ENCODE data around the gene COMP. TPM values are rescaled to one million over a fixed set of nuclear protein-coding genes. Genes with fewer than 3 reads are reported as not detected.

The COMP gene
- total RNA-seq, 4 donors from 2014 or later = 0.76 TPM; not detected in 3

DNA sequence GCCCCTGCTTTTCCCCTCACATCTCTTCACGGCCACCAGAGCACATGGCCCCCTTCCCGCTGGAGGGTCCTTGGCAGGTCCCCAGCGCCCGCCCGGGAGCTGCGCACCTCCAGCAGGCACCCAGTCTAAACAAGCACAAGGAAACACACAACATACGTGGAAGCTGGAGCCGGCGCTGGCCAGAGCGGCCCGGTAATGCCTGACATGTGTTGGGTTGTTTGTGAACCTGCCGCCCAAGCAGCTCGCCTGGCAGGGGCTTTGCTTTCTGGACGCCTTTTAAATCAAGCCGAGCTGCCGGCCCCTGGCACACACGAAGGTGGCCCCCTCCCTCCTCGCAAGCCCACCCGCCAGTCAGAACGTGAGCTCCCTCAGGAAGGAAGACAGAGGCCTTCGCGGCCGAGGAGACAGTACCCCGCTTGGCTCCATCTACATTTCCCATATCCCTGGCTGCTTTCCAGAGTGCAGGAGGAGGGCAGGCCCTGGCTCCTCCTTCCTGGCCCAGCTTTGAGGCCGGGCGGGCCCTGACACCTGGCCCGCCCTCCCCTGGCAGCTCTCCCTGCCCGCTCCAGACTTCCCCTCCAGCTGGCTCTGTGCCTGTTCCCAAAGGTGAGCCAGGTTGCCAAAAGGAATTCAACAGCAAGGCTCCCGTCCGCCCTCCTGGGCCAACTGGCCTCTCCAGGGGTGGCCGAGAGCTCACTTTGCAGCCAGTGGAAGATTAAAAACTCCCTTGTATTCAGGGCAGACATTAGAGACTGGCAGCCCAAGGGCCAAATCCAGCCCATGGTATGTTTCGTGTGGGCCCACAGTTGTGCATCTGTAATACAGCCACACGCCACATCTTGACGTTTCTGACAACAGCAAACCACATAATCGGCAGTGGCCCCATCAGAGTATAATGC lies 28.7 kb downstream of the COMP start:
- intact Hi-C loops (cut with DNase I; ENCODE audit: low total_unique reads) = no loop called here
- TF ChIP-seq, protein P1, sequence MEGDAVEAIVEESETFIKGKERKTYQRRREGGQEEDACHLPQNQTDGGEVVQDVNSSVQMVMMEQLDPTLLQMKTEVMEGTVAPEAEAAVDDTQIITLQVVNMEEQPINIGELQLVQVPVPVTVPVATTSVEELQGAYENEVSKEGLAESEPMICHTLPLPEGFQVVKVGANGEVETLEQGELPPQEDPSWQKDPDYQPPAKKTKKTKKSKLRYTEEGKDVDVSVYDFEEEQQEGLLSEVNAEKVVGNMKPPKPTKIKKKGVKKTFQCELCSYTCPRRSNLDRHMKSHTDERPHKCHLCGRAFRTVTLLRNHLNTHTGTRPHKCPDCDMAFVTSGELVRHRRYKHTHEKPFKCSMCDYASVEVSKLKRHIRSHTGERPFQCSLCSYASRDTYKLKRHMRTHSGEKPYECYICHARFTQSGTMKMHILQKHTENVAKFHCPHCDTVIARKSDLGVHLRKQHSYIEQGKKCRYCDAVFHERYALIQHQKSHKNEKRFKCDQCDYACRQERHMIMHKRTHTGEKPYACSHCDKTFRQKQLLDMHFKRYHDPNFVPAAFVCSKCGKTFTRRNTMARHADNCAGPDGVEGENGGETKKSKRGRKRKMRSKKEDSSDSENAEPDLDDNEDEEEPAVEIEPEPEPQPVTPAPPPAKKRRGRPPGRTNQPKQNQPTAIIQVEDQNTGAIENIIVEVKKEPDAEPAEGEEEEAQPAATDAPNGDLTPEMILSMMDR (IDR thresholded peaks at IDR 0.05) = no peak
- no peak for TF ChIP-seq POLR2A (IDR thresholded peaks at IDR 0.05)
- H3K4me3 ChIP-seq = no peak overlapping the region
- no peaks in the 10 kb centered on the region for H3K9me3 ChIP-seq
- peaks cover 0 to 15% of the 10 kb centered on the region in 2 donors for H3K4me1 ChIP-seq
- no peaks in the 10 kb centered on the region for H3K36me3 ChIP-seq
- DNase-seq = peak; percentile 65 to 68
- peak overlapping the region in 1 of 2 donors; percentile 59 for H3K27ac ChIP-seq
- H3K27me3 ChIP-seq = no peaks in the 10 kb centered on the region

- Histone ChIP-seq H3K9me3 (no peaks in the 10 kb centered on the region), H3K36me3 (no peaks in the 10 kb centered on the region), H3K27me3 (no peaks in the 10 kb centered on the region), H3K4me1 (peaks cover 0 to 15% of the 10 kb centered on the region in 2 donors), H3K27ac (peak overlapping the region in 1 of 2 donors; percentile 59), H3K4me3 (no peak overlapping the region)
- DNase-seq = no peak
- intact Hi-C loops (cut with DNase I; ENCODE audit: low total_unique reads) = no loop called here
- TF ChIP-seq, protein P1 (IDR thresholded peaks at IDR 0.05) = no peak
Observed at GRCh38 chr19:18761531-18762110, 29.5 kb downstream of the COMP start.

DNA sequence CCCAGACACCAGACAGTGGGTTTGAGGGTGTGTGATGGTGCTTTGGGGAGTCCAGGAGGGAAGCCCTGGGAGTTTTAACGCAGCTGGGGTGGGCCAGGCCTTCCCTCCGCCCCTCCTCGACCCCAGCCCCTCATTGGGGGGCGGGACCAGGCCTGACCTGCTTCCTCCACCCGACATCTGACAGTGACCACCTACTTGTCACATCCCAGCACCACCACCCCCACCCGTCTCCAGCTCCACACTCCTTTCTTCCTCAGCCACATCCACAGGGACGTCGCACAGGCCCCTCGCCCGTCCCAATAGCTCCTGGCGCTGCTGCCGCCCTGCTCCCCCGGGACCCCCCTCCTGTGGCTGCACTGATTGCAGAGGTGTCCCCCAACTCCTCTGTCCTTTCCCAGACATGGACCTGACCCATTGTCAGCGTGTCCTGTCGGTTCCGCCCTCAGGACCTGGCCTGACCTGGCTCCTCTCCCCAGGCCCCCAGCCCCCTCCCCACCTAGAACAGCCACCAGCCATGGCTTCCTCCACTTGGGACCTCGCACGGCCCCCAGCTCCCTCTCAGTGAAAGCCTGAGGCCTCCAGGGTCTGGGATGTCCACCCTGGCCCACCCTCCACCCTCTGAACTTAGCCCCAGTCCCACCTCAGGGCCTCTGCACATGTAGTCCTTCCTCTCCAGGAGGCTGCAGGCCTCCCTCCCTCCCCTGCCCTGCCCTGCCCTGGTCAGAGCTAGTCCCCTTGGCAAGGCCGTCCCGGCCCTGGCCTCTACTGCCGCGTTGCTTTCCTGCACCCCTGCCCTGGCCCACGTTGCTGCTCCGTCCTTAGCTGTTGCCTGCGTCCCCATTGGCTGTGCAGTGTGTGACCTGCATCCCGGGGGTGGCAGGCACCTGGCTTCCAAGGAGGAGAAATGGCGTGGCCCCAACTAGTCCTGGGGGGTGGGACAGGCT lies 30.4 kb downstream of the COMP start:
- Histone ChIP-seq H3K4me1 (peaks cover 0 to 15% of the 10 kb centered on the region in 2 donors), H3K4me3 (no peak overlapping the region), H3K36me3 (no peaks in the 10 kb centered on the region), H3K27me3 (no peaks in the 10 kb centered on the region), H3K27ac (no peak overlapping the region), H3K9me3 (no peaks in the 10 kb centered on the region)
- DNase-seq = no peak
- TF ChIP-seq, protein P1 (IDR thresholded peaks at IDR 0.05) = no peak
- TF ChIP-seq POLR2A (IDR thresholded peaks at IDR 0.05) = no peak
- intact Hi-C loops (cut with DNase I; ENCODE audit: low total_unique reads) = no loop called here

DNA sequence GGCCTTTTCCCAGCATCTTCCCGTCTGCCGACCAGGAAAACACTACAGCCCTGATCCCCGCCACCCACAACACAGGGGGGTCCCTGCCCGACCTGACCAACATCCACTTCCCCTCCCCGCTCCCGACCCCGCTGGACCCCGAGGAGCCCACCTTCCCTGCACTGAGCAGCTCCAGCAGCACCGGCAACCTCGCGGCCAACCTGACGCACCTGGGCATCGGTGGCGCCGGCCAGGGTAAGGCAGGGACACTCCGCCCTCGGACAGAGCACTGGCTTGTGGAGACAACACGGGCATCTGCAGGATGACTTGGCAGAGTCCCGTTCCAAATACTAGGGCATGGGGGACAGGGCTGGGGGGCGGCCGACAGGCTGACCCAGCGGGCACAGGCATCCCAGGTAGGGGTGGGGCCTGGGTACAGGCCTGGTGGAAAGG lies 31.1 kb downstream of the COMP start:
- no peak overlapping the region for H3K4me3 ChIP-seq

More for the DNA sequence above, 31.1 kb downstream of the COMP start:
- intact Hi-C loops (cut with DNase I; ENCODE audit: low total_unique reads) = no loop called here
- H3K9me3 ChIP-seq = no peaks in the 10 kb centered on the region
- no peak for TF ChIP-seq POLR2A (IDR thresholded peaks at IDR 0.05)
- TF ChIP-seq, protein P1 (IDR thresholded peaks at IDR 0.05) = no peak
- H3K36me3 ChIP-seq = no peaks in the 10 kb centered on the region
- no peak for DNase-seq
- no peaks in the 10 kb centered on the region for H3K27me3 ChIP-seq
- no peak overlapping the region for H3K27ac ChIP-seq
- peaks cover 0 to 15% of the 10 kb centered on the region in 2 donors for H3K4me1 ChIP-seq
